OCI-LY1 (cell line): Measurements from ENCODE around the gene KPNB1.

Experiments
- CTCF ChIP-seq: fragments of 200-600 bp; sonication (generic), shearing (Covaris generic); IDR thresholded peaks from 2 replicates; pipeline ENCODE4 v1.5.1; 2017; ENCODE audit warnings: mild to moderate bottlenecking, antibody characterized with exemption, low read length, moderate library complexity, mixed read lengths
- EZH2 ChIP-seq: fragments of 200-600 bp; sonication (generic), shearing (Covaris generic); IDR thresholded peaks from 2 replicates; pipeline ENCODE4 v1.8.0; 2017; ENCODE audit warnings: borderline replicate concordance, mixed run types, mild to moderate bottlenecking, antibody characterized with exemption, low read length, moderate library complexity, mixed read lengths

GRCh38 chr17:47708312-47708863 is 58.7 kb downstream of the KPNB1 start:
- TF ChIP-seq CTCF: no peak
- no peak for TF ChIP-seq EZH2
